ENCODE results near the gene TMEM50B.
"Not testable (repeated sequence)": the region's sequence is repeated elsewhere in the genome, so short reads cannot be mapped to it uniquely, and the experiment has no call there.

The TMEM50B gene

DNA sequence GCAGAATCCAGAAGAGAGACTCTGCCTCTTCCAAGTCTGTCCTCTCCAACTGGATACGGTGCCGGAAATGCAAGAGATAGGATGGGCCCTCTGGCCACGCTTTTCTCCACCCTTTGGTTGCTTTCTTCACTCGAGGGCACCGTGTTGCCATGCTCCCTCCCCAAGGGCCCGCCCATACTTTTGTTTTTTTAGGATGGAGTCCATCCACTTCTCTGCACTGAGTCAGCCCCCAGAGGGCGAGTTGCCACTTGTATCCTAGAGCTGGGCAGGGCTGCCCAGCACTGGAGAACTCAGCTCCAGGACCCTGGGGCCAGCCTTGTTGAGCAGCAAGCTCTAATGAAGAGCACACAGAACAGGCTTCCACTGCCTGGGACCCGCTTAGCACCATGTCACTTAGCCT, 51.1 kb downstream of the TMEM50B start:
- Histone ChIP-seq H3K4me3 (ENCODE audit: extremely low read depth, insufficient read depth, low read length, poor library complexity, severe bottlenecking) (no peak overlapping the region), H3K27ac (ENCODE audit: low read depth, low read length, severe bottlenecking) (no peak overlapping the region), H3K36me3 (ENCODE audit: control insufficient read depth, insufficient read depth, low read length) (peaks cover 90% of the 10 kb centered on the region), H3K9me3 (ENCODE audit: control insufficient read depth, low read length) (no peaks in the 10 kb centered on the region), H3K4me1 (ENCODE audit: control insufficient read depth, insufficient read depth, low read length, poor library complexity, severe bottlenecking) (no peaks in the 10 kb centered on the region)
- WGBS, 2 experiments (ENCODE audit: insufficient coverage in 2 of 2): 95 to 97% methylated on average over 8 of the region's 8 CpGs

DNA sequence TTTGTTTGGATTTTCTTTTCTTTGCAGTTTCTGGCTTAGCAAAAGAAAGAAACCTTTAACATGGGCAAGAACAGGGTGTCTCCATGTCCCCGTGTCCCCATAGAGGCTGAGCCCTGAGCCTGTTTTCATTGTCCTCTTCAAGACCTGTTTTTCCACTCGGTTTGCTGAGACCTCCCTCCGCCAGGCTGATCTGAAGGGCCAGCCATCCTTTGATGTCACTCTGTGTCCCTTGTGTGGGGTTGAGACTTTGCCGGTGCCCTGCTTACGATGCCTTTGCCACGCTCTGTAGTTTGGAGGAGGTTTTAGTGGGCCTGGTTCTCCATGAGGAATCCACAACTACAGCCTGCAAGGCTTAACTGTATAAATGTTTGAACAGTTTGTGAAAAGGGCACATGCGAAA, 52.7 kb downstream of the TMEM50B start:
- Histone ChIP-seq H3K4me1 (ENCODE audit: control insufficient read depth, insufficient read depth, low read length, poor library complexity, severe bottlenecking) (no peaks in the 10 kb centered on the region), H3K27ac (ENCODE audit: low read depth, low read length, severe bottlenecking) (no peak overlapping the region), H3K36me3 (ENCODE audit: control insufficient read depth, insufficient read depth, low read length) (peaks cover 87% of the 10 kb centered on the region), H3K4me3 (ENCODE audit: extremely low read depth, insufficient read depth, low read length, poor library complexity, severe bottlenecking) (no peak overlapping the region), H3K9me3 (ENCODE audit: control insufficient read depth, low read length) (no peaks in the 10 kb centered on the region)
- WGBS, 2 experiments (ENCODE audit: insufficient coverage in 2 of 2): 84 to 92% methylated on average over 3 to 4 of the region's 7 CpGs

DNA sequence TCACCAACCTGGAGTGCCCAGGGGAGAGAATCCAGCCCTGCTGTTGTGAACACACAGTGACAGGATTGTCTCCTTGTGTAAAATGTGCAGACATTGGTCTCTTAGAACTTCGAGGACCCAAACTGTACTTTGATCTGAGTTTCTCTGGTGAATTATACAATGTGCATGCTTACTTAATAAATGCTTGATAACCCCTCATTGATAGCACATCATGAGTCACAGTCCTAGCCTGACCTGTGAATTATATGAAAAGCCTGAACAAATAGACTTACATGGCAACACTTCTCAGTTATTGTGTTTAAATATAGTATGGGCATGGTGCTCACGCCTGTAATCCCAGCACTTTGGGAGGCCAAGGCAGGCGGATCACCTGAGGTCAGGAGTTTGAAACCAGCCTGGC, 53.9 kb downstream of the TMEM50B start:
- no peaks in the 10 kb centered on the region for H3K9me3 ChIP-seq (ENCODE audit: control insufficient read depth, low read length)
- H3K4me1 ChIP-seq (ENCODE audit: control insufficient read depth, insufficient read depth, low read length, poor library complexity, severe bottlenecking): no peaks in the 10 kb centered on the region
- H3K4me3 ChIP-seq (ENCODE audit: extremely low read depth, insufficient read depth, low read length, poor library complexity, severe bottlenecking): no peak overlapping the region
- 100% methylated on average over 1 of the region's 3 CpGs; no CpG with 5 or more reads in 1 of the 2 experiments for WGBS, 2 experiments (ENCODE audit: insufficient coverage in 2 of 2)
- no peak overlapping the region for H3K27ac ChIP-seq (ENCODE audit: low read depth, low read length, severe bottlenecking)
- peaks cover 84% of the 10 kb centered on the region for H3K36me3 ChIP-seq (ENCODE audit: control insufficient read depth, insufficient read depth, low read length)

DNA sequence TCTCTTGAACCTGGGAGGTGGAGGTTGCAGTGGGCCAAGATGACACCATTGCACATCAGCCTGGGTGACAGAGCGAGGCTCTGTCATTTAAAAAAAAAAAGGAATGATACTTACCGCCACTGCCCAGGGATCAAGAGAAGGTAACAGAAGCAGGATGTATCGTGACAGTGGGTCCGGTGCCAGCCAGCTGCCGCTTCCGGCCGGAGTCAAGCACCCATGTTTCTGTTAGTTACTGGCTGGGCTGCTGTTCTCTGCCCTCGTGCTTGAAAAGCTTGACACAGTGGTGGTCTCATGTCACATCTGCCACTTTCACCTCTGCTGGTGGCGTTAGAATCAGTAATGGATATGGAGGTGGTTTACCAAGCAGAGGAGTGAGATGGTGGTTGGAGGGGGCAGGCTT, 55.6 kb downstream of the TMEM50B start:
- H3K4me3 ChIP-seq (ENCODE audit: extremely low read depth, insufficient read depth, low read length, poor library complexity, severe bottlenecking): no peak overlapping the region
- H3K4me1 ChIP-seq (ENCODE audit: control insufficient read depth, insufficient read depth, low read length, poor library complexity, severe bottlenecking): no peaks in the 10 kb centered on the region
- no peaks in the 10 kb centered on the region for H3K9me3 ChIP-seq (ENCODE audit: control insufficient read depth, low read length)
- H3K36me3 ChIP-seq (ENCODE audit: control insufficient read depth, insufficient read depth, low read length): peaks cover 84% of the 10 kb centered on the region
- 90 to 99% methylated on average over 7 to 8 of the region's 9 CpGs for WGBS, 2 experiments (ENCODE audit: insufficient coverage in 2 of 2)
- no peak overlapping the region for H3K27ac ChIP-seq (ENCODE audit: low read depth, low read length, severe bottlenecking)

DNA sequence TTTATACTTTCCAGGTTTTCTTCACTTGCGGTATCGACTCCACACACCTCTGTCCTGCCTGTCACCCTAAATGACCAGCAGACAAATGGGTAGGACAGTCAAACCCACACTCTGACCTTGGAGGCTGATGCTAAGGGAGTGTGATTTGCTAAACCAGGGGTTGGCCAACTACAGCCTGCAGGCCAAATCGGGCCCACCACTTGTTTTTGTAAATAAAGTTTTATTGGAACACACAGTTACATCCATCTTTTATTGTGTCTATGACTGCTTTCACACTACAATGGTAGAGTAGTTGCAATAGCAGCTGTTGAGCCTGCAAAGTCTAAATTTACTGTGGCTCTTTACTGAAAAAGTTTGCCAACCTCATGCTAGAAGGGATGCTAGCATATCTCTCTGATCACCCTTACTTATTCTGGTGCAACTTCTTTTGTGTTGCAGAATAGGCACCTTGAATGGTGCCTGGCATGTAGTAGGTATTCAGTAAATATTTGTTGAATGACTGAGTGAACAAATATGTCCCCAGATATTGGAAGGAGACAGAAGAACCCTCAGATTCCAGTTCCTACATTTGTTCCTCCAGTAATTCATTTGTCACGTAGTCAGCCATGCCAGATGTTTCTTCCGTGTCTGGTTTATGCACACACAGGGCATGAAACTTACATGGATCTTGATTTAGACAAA, 57.9 kb downstream of the TMEM50B start:
- Histone ChIP-seq H3K27ac (ENCODE audit: low read depth, low read length, severe bottlenecking) (no peak overlapping the region), H3K4me3 (ENCODE audit: extremely low read depth, insufficient read depth, low read length, poor library complexity, severe bottlenecking) (no peak overlapping the region), H3K4me1 (ENCODE audit: control insufficient read depth, insufficient read depth, low read length, poor library complexity, severe bottlenecking) (no peaks in the 10 kb centered on the region), H3K9me3 (ENCODE audit: control insufficient read depth, low read length) (no peaks in the 10 kb centered on the region), H3K36me3 (ENCODE audit: control insufficient read depth, insufficient read depth, low read length) (peaks cover 80% of the 10 kb centered on the region)
- WGBS, 2 experiments (ENCODE audit: insufficient coverage in 2 of 2): no CpG with 5 or more reads among the region's 5 CpGs

DNA sequence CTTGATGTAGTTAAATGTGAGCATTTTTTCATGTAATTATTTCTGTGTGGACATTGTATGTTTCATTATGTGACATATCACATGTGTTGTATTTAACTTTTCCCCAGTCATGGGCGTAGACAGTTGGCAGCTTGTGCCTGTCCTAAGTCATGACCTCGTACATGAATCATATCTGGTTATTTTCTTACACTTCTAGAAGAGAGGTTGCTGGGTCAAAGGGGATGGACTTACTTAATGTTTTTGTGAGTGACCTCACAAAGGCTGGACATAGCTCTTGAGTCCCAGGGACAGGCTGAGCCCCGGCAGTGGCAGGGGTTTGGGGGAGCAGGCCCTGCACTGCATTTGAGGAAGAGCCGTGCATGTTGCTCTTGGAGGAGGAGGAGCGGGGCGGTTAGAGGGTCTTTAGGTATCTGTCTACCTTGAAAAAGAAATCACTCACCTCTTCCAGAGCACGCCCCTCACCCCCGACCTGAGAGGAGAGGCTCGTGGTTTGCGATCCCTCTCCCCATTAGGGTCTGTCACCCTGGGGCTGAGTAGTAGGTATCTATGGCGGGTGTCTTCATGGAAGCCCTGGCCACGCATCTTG, 60.1 kb downstream of the TMEM50B start:
- Histone ChIP-seq H3K9me3 (ENCODE audit: control insufficient read depth, low read length) (no peaks in the 10 kb centered on the region), H3K4me1 (ENCODE audit: control insufficient read depth, insufficient read depth, low read length, poor library complexity, severe bottlenecking) (no peaks in the 10 kb centered on the region), H3K4me3 (ENCODE audit: extremely low read depth, insufficient read depth, low read length, poor library complexity, severe bottlenecking) (no peak overlapping the region), H3K36me3 (ENCODE audit: control insufficient read depth, insufficient read depth, low read length) (peaks cover 85% of the 10 kb centered on the region), H3K27ac (ENCODE audit: low read depth, low read length, severe bottlenecking) (no peak overlapping the region)
- WGBS, 2 experiments (ENCODE audit: insufficient coverage in 2 of 2): 95 to 100% methylated on average over 2 to 7 of the region's 12 CpGs

DNA sequence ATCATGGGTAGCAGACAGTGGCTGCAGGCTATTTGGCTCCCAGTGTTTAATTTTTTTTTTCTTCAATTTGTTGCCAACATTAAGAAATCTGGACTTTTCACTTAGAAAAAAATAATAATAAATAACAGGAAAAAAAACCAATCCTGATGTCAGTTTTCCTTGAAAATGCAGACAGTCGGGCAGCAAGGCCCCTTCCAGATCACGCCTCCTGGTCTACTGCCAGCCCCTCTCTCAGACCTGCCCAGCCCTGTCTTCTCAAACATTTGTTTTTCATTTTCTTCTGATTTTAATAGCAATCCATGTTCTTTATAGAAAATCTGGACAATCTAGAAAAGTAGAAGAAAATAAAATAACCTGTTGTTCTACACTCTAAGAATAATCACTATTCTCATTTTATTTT, 61.1 kb downstream of the TMEM50B start:
- 100% methylated on average over 2 of the region's 2 CpGs for WGBS, 2 experiments (ENCODE audit: insufficient coverage in 2 of 2)
- no peaks in the 10 kb centered on the region for H3K9me3 ChIP-seq (ENCODE audit: control insufficient read depth, low read length)
- H3K36me3 ChIP-seq (ENCODE audit: control insufficient read depth, insufficient read depth, low read length): peaks cover 82% of the 10 kb centered on the region
- no peak overlapping the region for H3K4me3 ChIP-seq (ENCODE audit: extremely low read depth, insufficient read depth, low read length, poor library complexity, severe bottlenecking)
- H3K27ac ChIP-seq (ENCODE audit: low read depth, low read length, severe bottlenecking): no peak overlapping the region
- no peaks in the 10 kb centered on the region for H3K4me1 ChIP-seq (ENCODE audit: control insufficient read depth, insufficient read depth, low read length, poor library complexity, severe bottlenecking)

DNA sequence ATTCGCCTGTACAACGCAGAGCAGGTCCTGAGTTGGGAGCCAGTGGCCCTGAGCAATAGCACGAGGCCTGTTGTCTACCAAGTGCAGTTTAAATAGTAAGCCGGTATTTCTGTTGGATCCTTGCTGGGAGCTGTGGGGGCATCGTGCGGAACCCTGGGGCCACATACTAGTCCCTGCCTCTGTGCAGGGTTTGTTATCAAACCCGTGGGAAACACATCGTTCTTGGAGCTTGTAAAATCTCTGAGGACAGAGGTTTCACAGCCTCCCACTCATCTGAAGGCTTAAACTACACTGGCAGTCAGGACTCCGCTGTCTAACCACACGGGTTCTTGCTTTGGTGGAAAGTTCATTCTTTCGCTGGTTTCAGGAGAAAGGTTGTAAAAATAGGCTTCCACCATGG, 64.8 kb downstream of the TMEM50B start:
- WGBS, 2 experiments (ENCODE audit: insufficient coverage in 2 of 2): 94 to 97% methylated on average over 8 to 11 of the region's 11 CpGs
- H3K4me3 ChIP-seq (ENCODE audit: extremely low read depth, insufficient read depth, low read length, poor library complexity, severe bottlenecking): no peak overlapping the region
- H3K27ac ChIP-seq (ENCODE audit: low read depth, low read length, severe bottlenecking): peak overlapping the region; percentile 29
- peaks cover 67% of the 10 kb centered on the region for H3K36me3 ChIP-seq (ENCODE audit: control insufficient read depth, insufficient read depth, low read length)
- no peaks in the 10 kb centered on the region for H3K9me3 ChIP-seq (ENCODE audit: control insufficient read depth, low read length)
- H3K4me1 ChIP-seq (ENCODE audit: control insufficient read depth, insufficient read depth, low read length, poor library complexity, severe bottlenecking): peaks cover 2% of the 10 kb centered on the region

DNA sequence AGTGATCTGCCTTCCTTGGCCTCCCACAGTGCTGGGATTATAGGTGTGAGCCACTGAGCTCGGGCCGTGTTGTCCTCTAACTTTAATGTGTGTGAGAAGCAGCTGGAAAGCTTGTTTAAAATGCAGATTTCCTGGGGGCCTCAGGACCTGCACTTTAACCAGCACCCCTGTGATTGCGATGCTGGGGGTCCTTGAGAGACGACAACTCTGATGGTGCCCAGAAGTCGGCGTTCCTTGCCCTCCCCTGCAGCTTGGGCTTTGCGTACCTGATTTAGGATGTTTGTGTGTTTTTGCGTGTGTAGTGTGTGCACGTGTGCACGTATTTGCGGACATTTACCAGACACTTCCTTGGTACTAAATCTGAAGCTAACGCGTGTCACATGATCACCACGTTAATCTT, 65.7 kb downstream of the TMEM50B start:
- peaks cover 58% of the 10 kb centered on the region for H3K36me3 ChIP-seq (ENCODE audit: control insufficient read depth, insufficient read depth, low read length)
- no peak overlapping the region for H3K4me3 ChIP-seq (ENCODE audit: extremely low read depth, insufficient read depth, low read length, poor library complexity, severe bottlenecking)
- WGBS, 2 experiments (ENCODE audit: insufficient coverage in 2 of 2): 84 to 95% methylated on average over 10 to 14 of the region's 14 CpGs
- H3K9me3 ChIP-seq (ENCODE audit: control insufficient read depth, low read length): no peaks in the 10 kb centered on the region
- H3K27ac ChIP-seq (ENCODE audit: low read depth, low read length, severe bottlenecking): no peak overlapping the region
- peaks cover 2% of the 10 kb centered on the region for H3K4me1 ChIP-seq (ENCODE audit: control insufficient read depth, insufficient read depth, low read length, poor library complexity, severe bottlenecking)

DNA sequence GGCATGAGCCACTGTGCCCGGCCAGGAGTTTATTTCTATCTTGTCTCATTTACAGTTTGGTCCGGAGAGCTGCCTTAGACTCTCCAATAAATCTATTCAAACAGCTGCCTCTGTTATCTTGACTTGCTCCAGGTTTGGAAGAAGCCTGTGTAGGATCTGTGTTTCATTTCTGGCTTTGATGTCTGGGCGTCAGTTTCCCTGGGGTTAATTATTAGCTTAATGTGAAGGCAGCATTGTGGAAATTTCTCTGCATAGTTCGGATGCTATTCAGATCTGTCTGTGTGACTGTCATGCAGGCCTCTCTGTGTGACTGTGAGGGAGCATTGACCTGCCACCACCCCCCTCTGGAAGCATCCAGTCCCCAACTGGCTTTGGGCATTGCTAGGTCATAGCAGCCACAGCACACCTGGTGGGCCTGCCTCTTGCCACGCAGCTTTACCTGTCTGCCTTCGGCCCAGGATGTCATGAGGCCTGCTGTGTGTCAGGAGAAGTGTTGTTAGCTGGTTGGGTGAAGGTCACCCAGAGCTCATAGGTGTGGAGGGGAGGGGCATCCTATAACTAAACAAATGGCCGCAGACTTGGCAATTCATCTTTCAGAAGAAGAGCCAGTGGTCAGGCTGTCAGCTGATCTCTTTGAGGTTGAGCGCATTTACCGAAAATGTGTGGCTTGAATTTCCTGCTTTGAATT, 66.8 kb downstream of the TMEM50B start:
- Histone ChIP-seq H3K4me3 (ENCODE audit: extremely low read depth, insufficient read depth, low read length, poor library complexity, severe bottlenecking) (no peak overlapping the region), H3K4me1 (ENCODE audit: control insufficient read depth, insufficient read depth, low read length, poor library complexity, severe bottlenecking) (peaks cover 2% of the 10 kb centered on the region), H3K9me3 (ENCODE audit: control insufficient read depth, low read length) (no peaks in the 10 kb centered on the region), H3K36me3 (ENCODE audit: control insufficient read depth, insufficient read depth, low read length) (peaks cover 49% of the 10 kb centered on the region), H3K27ac (ENCODE audit: low read depth, low read length, severe bottlenecking) (peak overlapping the region; percentile 66)
- 86 to 91% methylated on average over 7 to 8 of the region's 9 CpGs for WGBS, 2 experiments (ENCODE audit: insufficient coverage in 2 of 2)

DNA sequence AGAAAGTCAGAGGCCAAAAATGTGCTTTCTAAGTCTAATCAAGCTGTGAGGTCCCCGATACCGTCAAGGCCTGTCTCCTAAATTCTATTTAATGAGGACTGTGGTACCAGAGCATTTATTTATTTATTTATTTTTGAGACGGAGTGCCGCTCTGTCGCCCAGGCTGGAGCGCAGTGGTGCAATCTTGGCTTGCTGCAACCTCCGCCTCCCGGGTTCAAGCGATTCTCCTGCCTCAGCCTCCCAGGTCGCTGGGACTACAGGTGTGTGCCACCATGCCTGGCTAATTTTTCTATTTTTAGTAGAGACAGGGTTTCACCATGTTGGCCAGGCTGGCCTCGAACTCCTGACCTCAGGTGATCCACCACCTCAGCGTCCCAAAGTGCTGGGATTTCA, 67.3 kb downstream of the TMEM50B start:
- 93 to 99% methylated on average over 10 of the region's 12 CpGs for WGBS, 2 experiments (ENCODE audit: insufficient coverage in 2 of 2)
- Histone ChIP-seq H3K36me3 (ENCODE audit: control insufficient read depth, insufficient read depth, low read length) (peaks cover 45% of the 10 kb centered on the region), H3K27ac (ENCODE audit: low read depth, low read length, severe bottlenecking) (peak overlapping the region; percentile 32)
- not testable (repeated sequence) for H3K4me3 ChIP-seq (ENCODE audit: extremely low read depth, insufficient read depth, low read length, poor library complexity, severe bottlenecking); H3K4me1 ChIP-seq (ENCODE audit: control insufficient read depth, insufficient read depth, low read length, poor library complexity, severe bottlenecking); H3K9me3 ChIP-seq (ENCODE audit: control insufficient read depth, low read length)
